ENCODE data around the gene MCCC1. TPM values are rescaled to one million over a fixed set of nuclear protein-coding genes. Genes with fewer than 3 reads are reported as not detected.
A peak's percentile ranks its signal among the peaks of the same experiment; 100 is the strongest.

The MCCC1 gene
- total and polyA plus RNA-seq, 4 experiments from 2014 or later = 27.0 to 43.8 (median 29.0) TPM

- Histone ChIP-seq H3K27ac (ENCODE audit: low read depth, low read length) (no peak overlapping the region), H3K4me1 (ENCODE audit: insufficient read depth, low read length) (no peaks in the 10 kb centered on the region), H3K36me3 (ENCODE audit: insufficient read depth, low read length) (no peaks in the 10 kb centered on the region), H3K9me3 (ENCODE audit: control insufficient read depth in 1 of 2, low read length in 2 of 2) (no peaks in the 10 kb centered on the region), H3K4me3 (ENCODE audit: low read length in 2 of 2) (no peak overlapping the region), H3K27me3 (ENCODE audit: insufficient read depth, low read length) (no peaks in the 10 kb centered on the region)
- intact Hi-C loops (cut with micrococcal nuclease) = no loop called here
- H3K4me3 Mint-ChIP-seq = no peak overlapping the region
- no peak overlapping the region for H3K27ac Mint-ChIP-seq
- ChIA-PET POLR2A (ENCODE audit: partially characterized antibody) (no interaction called here), CTCF (ENCODE audit: partially characterized antibody) (no interaction called here)
- H3K4me1 Mint-ChIP-seq = peaks cover 0 to 4% (median 0%) of the 10 kb centered on the region in 4 donors
- H3K36me3 Mint-ChIP-seq = peaks cover 18 to 24% of the 10 kb centered on the region in 2 donors
- H3K27me3 Mint-ChIP-seq = no peaks in the 10 kb centered on the region
- no peak for DNase-seq
- no peaks in the 10 kb centered on the region for H3K9me3 Mint-ChIP-seq
Measured at GRCh38 chr3:183058351-183058750, 40.9 kb downstream of the MCCC1 start.

- no peak for DNase-seq
- ChIA-PET CTCF (ENCODE audit: partially characterized antibody) (interaction anchor here (1.2 kb wide), 2 partner anchors 13 to 141 kb away, joined by 3 to 4 read pairs; no protein-coding TSS in a partner anchor), POLR2A (ENCODE audit: partially characterized antibody) (no interaction called here)
- Mint-ChIP-seq H3K27ac (no peak overlapping the region), H3K4me3 (no peak overlapping the region), H3K4me1 (peaks cover 0 to 7% (median 1%) of the 10 kb centered on the region in 4 donors), H3K27me3 (no peaks in the 10 kb centered on the region), H3K9me3 (peaks cover 0 to 2% (median 0%) of the 10 kb centered on the region in 8 donors), H3K36me3 (peaks cover 40 to 43% of the 10 kb centered on the region in 2 donors)
- Histone ChIP-seq H3K9me3 (ENCODE audit: control insufficient read depth in 1 of 2, low read length in 2 of 2) (no peaks in the 10 kb centered on the region), H3K27ac (ENCODE audit: low read depth, low read length) (no peak overlapping the region), H3K27me3 (ENCODE audit: insufficient read depth, low read length) (no peaks in the 10 kb centered on the region), H3K4me1 (ENCODE audit: insufficient read depth, low read length) (no peaks in the 10 kb centered on the region), H3K4me3 (ENCODE audit: low read length in 2 of 2) (no peak overlapping the region), H3K36me3 (ENCODE audit: insufficient read depth, low read length) (peaks cover 16% of the 10 kb centered on the region)
- intact Hi-C loops (cut with micrococcal nuclease) = no loop called here
Measured at GRCh38 chr3:183050706-183051105, 48.6 kb downstream of the MCCC1 start.

- Histone ChIP-seq H3K4me3 (ENCODE audit: low read length in 2 of 2) (no peak overlapping the region), H3K27me3 (ENCODE audit: insufficient read depth, low read length) (no peaks in the 10 kb centered on the region), H3K27ac (ENCODE audit: low read depth, low read length) (no peak overlapping the region), H3K9me3 (ENCODE audit: control insufficient read depth in 1 of 2, low read length in 2 of 2) (no peaks in the 10 kb centered on the region), H3K36me3 (ENCODE audit: insufficient read depth, low read length) (peaks cover 31% of the 10 kb centered on the region), H3K4me1 (ENCODE audit: insufficient read depth, low read length) (no peaks in the 10 kb centered on the region)
- Mint-ChIP-seq H3K27me3 (no peaks in the 10 kb centered on the region), H3K27ac (peak overlapping the region in 1 of 7 donors; percentile 41), H3K4me1 (peaks cover 0 to 7% (median 1%) of the 10 kb centered on the region in 4 donors), H3K9me3 (peaks cover 0 to 2% (median 0%) of the 10 kb centered on the region in 8 donors), H3K36me3 (peaks cover 53 to 55% of the 10 kb centered on the region in 2 donors), H3K4me3 (no peak overlapping the region)
- intact Hi-C loops (cut with micrococcal nuclease) = no loop called here
- DNase-seq = no peak
- CTCF ChIA-PET (ENCODE audit: partially characterized antibody) = interaction anchor here (0.9 to 1.4 kb wide), 2 partner anchors 8 to 137 kb away, joined by 3 read pairs; no protein-coding TSS in a partner anchor
- POLR2A ChIA-PET (ENCODE audit: partially characterized antibody) = no interaction called here
Measured at GRCh38 chr3:183046883-183047282, 52.4 kb downstream of the MCCC1 start.

GRCh38 chr3:183044547-183045229 lies 54.6 kb downstream of the MCCC1 start:
- H3K4me1 ChIP-seq (ENCODE audit: insufficient read depth, low read length) = no peaks in the 10 kb centered on the region
- Mint-ChIP-seq H3K36me3 (peaks cover 44 to 54% of the 10 kb centered on the region in 2 donors), H3K27ac (no peak overlapping the region), H3K9me3 (no peaks in the 10 kb centered on the region), H3K27me3 (no peaks in the 10 kb centered on the region), H3K4me3 (no peak overlapping the region), H3K4me1 (peaks cover 0 to 7% (median 1%) of the 10 kb centered on the region in 4 donors)
- H3K27me3 ChIP-seq (ENCODE audit: insufficient read depth, low read length) = no peaks in the 10 kb centered on the region
- H3K9me3 ChIP-seq (ENCODE audit: control insufficient read depth in 1 of 2, low read length in 2 of 2) = no peaks in the 10 kb centered on the region
- CTCF ChIA-PET (ENCODE audit: partially characterized antibody) = no interaction called here
- no peak overlapping the region for H3K4me3 ChIP-seq (ENCODE audit: low read length in 2 of 2)
- POLR2A ChIA-PET (ENCODE audit: partially characterized antibody) = no interaction called here
- H3K27ac ChIP-seq (ENCODE audit: low read depth, low read length) = no peak overlapping the region
- intact Hi-C loops (cut with micrococcal nuclease) = no loop called here
- DNase-seq = no peak
- H3K36me3 ChIP-seq (ENCODE audit: insufficient read depth, low read length) = peaks cover 26% of the 10 kb centered on the region

GRCh38 chr3:183038757-183039156 lies 60.5 kb downstream of the MCCC1 start:
- intact Hi-C loops (cut with micrococcal nuclease) = loop anchor here (10.0 kb wide), 1 partner anchor 124 kb away; no protein-coding TSS in a partner anchor
- Mint-ChIP-seq H3K36me3 (peaks cover 52 to 71% of the 10 kb centered on the region in 2 donors), H3K9me3 (no peaks in the 10 kb centered on the region), H3K4me3 (no peak overlapping the region), H3K27ac (no peak overlapping the region), H3K4me1 (no peaks in the 10 kb centered on the region), H3K27me3 (no peaks in the 10 kb centered on the region)
- Histone ChIP-seq H3K27me3 (ENCODE audit: insufficient read depth, low read length) (no peaks in the 10 kb centered on the region), H3K9me3 (ENCODE audit: control insufficient read depth in 1 of 2, low read length in 2 of 2) (no peaks in the 10 kb centered on the region), H3K27ac (ENCODE audit: low read depth, low read length) (no peak overlapping the region), H3K36me3 (ENCODE audit: insufficient read depth, low read length) (peaks cover 42% of the 10 kb centered on the region), H3K4me1 (ENCODE audit: insufficient read depth, low read length) (no peaks in the 10 kb centered on the region), H3K4me3 (ENCODE audit: low read length in 2 of 2) (no peak overlapping the region)
- ChIA-PET POLR2A (ENCODE audit: partially characterized antibody) (no interaction called here), CTCF (ENCODE audit: partially characterized antibody) (no interaction called here)
- DNase-seq = no peak

GRCh38 chr3:183038221-183038620 lies 61.1 kb downstream of the MCCC1 start:
- ChIA-PET POLR2A (ENCODE audit: partially characterized antibody) (no interaction called here), CTCF (ENCODE audit: partially characterized antibody) (interaction anchor here (0.8 kb wide), 1 partner anchor 12 kb away, joined by 3 read pairs; no protein-coding TSS in a partner anchor)
- Histone ChIP-seq H3K9me3 (ENCODE audit: control insufficient read depth in 1 of 2, low read length in 2 of 2) (no peaks in the 10 kb centered on the region), H3K27ac (ENCODE audit: low read depth, low read length) (no peak overlapping the region), H3K4me1 (ENCODE audit: insufficient read depth, low read length) (no peaks in the 10 kb centered on the region), H3K4me3 (ENCODE audit: low read length in 2 of 2) (no peak overlapping the region), H3K36me3 (ENCODE audit: insufficient read depth, low read length) (peaks cover 40% of the 10 kb centered on the region), H3K27me3 (ENCODE audit: insufficient read depth, low read length) (no peaks in the 10 kb centered on the region)
- peak overlapping the region in 1 of 7 donors; percentile 39 for H3K27ac Mint-ChIP-seq
- no peaks in the 10 kb centered on the region for H3K9me3 Mint-ChIP-seq
- DNase-seq = no peak
- intact Hi-C loops (cut with micrococcal nuclease) = loop anchor here (10.0 kb wide), 1 partner anchor 123 kb away; no protein-coding TSS in a partner anchor
- no peaks in the 10 kb centered on the region for H3K27me3 Mint-ChIP-seq
- H3K36me3 Mint-ChIP-seq = peaks cover 51 to 69% of the 10 kb centered on the region in 2 donors
- no peak overlapping the region for H3K4me3 Mint-ChIP-seq
- H3K4me1 Mint-ChIP-seq = no peaks in the 10 kb centered on the region

- Histone ChIP-seq H3K27ac (ENCODE audit: low read depth, low read length) (no peak overlapping the region), H3K27me3 (ENCODE audit: insufficient read depth, low read length) (no peaks in the 10 kb centered on the region), H3K9me3 (ENCODE audit: control insufficient read depth in 1 of 2, low read length in 2 of 2) (no peaks in the 10 kb centered on the region), H3K4me1 (ENCODE audit: insufficient read depth, low read length) (no peaks in the 10 kb centered on the region), H3K4me3 (ENCODE audit: low read length in 2 of 2) (no peak overlapping the region), H3K36me3 (ENCODE audit: insufficient read depth, low read length) (peaks cover 33% of the 10 kb centered on the region)
- no peaks in the 10 kb centered on the region for H3K27me3 Mint-ChIP-seq
- no peak overlapping the region for H3K4me3 Mint-ChIP-seq
- no peaks in the 10 kb centered on the region for H3K9me3 Mint-ChIP-seq
- H3K4me1 Mint-ChIP-seq = no peaks in the 10 kb centered on the region
- intact Hi-C loops (cut with micrococcal nuclease) = loop anchor here (10.0 kb wide), 1 partner anchor 119 kb away; no protein-coding TSS in a partner anchor
- H3K27ac Mint-ChIP-seq = peak overlapping the region in 1 of 7 donors; percentile 69
- DNase-seq = no peak
- CTCF ChIA-PET (ENCODE audit: partially characterized antibody) = interaction anchor here (1.3 kb wide), 1 partner anchor 124 kb away, joined by 3 read pairs; no protein-coding TSS in a partner anchor
- POLR2A ChIA-PET (ENCODE audit: partially characterized antibody) = no interaction called here
- H3K36me3 Mint-ChIP-seq = peaks cover 66 to 73% of the 10 kb centered on the region in 2 donors
Measured at GRCh38 chr3:183033746-183034145, 65.5 kb downstream of the MCCC1 start.

Measured in CD4-positive, alpha-beta memory T cell (primary cell).